Erythroblast (primary cell): ENCODE results near the gene HLA-DQB1.

ENCODE experiments used
- GATA1 ChIP-seq: IDR thresholded peaks from 2 replicates; pipeline ENCODE4 v1.6.1; 2011; ENCODE audit warnings: low read depth, mild to moderate bottlenecking, control low read depth, low read length, moderate library complexity
- POLR2A ChIP-seq: IDR thresholded peaks from 2 replicates; pipeline ENCODE4 v1.6.1; 2011; ENCODE audit warnings: mild to moderate bottlenecking, low read length

GRCh38 chr6:32680055-32680454 lies 13.6 kb upstream of the HLA-DQB1 start:
- TF ChIP-seq POLR2A, result no peak
- TF ChIP-seq GATA1, result no peak
